ENCODE data around the gene NEK9.
"Not testable (repeated sequence)": the region's sequence is repeated elsewhere in the genome, so short reads cannot be mapped to it uniquely, and the experiment has no call there.

The NEK9 gene

GRCh38 chr14:75107186-75107585 lies 19.7 kb downstream of the NEK9 start:
- no peak for DNase-seq (ENCODE audit: low spot score)

DNA sequence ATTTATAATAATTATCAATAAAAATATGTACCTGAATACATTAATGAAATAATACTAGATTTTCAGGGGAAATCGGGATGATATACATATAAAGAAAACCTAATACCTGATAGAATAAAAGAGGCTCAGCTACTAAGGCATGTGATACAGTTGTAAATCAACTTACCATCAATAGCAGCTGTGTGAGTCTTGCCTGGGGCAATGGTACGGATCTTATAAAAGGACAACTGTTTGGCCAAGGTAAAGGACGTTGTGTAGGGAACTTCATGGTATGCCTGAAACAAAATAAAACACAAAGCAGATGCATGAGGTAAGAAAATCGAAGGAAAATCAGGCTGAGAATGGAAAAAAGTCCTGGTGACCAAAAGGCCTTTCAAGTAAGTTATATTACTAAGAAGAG lies 25.4 kb downstream of the NEK9 start:
- no peak for DNase-seq (ENCODE audit: low spot score)

- DNase-seq (ENCODE audit: low spot score): no peak
Observed at GRCh38 chr14:75098682-75099081, 28.2 kb downstream of the NEK9 start.

GRCh38 chr14:75098212-75098611 lies 28.6 kb downstream of the NEK9 start:
- no peak for DNase-seq (ENCODE audit: low spot score)

DNA sequence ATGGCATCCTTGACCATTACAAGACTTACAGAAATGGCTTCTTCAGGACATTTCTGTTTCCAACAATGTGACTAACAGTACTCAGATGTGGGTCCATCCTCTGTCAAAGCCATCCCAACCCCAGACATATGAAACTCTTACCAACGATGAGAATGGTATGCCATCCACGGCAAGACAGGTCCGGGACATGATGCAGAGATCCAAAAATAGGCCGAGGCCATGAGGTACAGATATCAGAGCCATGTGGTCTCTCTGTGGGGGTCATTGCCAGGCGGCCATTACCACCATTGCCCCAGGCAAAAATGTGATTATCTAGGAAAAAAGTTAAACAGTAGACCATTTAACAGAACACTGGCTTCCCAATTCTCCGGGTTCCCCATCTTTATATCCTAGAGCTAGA lies 29.9 kb downstream of the NEK9 start:
- no peak for DNase-seq (ENCODE audit: low spot score)

- DNase-seq (ENCODE audit: low spot score): no peak
Observed at GRCh38 chr14:75095690-75096089, 31.2 kb downstream of the NEK9 start.

DNA sequence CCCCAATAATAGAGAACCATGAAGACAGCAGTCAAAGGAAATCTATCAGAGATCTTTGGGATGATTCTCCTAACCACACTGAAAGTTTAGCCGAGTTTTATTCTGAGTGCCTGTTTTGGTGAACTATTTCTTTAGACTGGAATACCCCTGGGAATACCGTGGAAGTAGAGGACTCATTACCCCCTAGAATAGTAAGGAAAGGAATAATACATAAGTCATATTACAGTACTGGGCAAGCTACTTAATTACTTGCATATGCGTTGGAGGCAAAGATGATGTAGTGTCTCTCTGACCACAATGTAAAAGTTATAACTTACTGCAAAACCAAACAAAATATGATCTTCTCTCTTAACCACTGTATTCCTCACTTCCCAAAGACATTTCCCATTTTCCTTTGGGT lies 32.0 kb downstream of the NEK9 start:
- DNase-seq (ENCODE audit: low spot score): no peak

DNA sequence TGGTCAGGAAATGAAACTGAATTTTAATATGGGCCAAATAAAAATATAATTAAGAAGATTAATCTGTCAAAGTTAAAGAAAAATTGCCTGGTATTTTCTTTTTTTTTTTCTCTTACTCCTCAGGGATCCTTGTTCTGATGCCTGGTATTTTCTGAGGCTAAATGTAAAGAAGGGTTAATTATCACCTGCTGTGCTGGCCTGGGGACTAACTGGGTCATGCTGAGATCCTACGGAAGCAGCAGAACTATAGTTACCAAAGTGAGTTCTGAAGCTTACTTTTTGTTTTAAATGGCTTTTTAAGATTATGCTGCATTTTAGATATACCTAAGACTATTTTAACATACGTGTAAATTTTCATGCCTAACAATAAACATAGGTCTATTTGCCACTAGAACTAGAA lies 34.1 kb downstream of the NEK9 start:
- DNase-seq (ENCODE audit: low spot score): no peak

- DNase-seq (ENCODE audit: low spot score): no peak
Observed at GRCh38 chr14:75091251-75091650, 35.6 kb downstream of the NEK9 start.

- no peak for DNase-seq (ENCODE audit: low spot score)
Observed at GRCh38 chr14:75090353-75090752, 36.5 kb downstream of the NEK9 start.

GRCh38 chr14:75088566-75089373 lies 38.1 kb downstream of the NEK9 start:
- DNase-seq (ENCODE audit: low spot score): peak; percentile 65

DNA sequence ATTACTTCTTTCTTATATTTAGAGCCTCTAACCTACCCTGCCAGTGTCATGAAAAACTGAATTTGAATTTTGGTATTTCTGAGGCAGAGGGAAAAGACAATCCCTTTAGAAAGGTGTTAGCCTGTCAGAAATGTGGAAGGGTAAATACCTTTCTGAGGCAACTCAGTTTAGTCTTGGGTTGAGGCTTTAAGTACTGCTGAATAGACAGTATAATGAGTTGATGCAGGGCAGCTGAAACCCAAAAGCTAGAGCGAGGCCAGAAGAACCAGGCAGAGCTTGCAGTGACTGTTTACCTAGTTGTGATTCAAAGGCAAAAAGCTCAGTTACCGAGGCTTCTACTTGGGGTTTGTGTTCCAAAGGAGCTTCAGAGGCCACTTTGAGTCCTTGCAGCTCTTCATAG lies 38.7 kb downstream of the NEK9 start:
- no peak for DNase-seq (ENCODE audit: low spot score)

DNA sequence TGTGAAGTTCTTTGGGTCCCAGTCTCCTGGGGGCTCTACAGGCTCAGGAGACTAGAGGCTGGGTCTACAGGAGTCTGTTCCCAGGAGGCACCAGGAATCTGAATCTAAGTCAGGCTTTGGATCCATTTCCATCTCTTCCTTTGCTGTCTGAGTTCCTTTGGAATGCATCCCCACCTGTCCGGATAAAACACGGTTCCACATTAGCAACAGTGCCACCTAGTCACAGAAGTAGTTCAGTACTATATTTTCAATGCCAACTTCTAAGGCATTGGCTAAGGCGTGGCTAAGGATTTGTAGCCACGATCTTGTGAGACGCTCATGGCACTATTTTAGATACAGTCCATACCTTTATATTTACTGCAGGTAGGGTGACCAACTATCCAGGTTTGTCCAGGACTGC lies 42.3 kb downstream of the NEK9 start:
- no peak for DNase-seq (ENCODE audit: low spot score)

DNA sequence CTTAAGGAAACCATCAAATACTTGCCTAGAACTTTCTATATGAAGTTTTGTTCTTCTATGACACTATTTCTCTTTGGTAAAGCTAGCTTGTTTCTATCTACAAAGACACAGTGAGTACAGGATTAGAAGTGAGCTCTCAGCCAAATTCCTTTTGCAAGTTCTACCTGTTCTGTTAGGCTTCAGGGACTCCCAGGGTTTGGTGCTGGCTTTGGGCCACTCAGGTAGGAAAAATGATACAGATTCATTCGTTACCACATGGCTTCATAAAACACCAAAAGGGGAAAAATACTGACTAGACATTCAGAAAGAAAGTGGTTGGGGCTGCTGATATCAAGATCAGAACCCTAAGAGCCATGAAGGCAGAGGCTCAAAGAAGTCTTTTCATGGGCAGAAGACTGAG lies 43.6 kb downstream of the NEK9 start:
- DNase-seq (ENCODE audit: low spot score): no peak

- DNase-seq (ENCODE audit: low spot score): no peak
Observed at GRCh38 chr14:75081660-75082229, 45.1 kb downstream of the NEK9 start.

- no peak for DNase-seq (ENCODE audit: low spot score)
Observed at GRCh38 chr14:75079521-75079920, 47.3 kb downstream of the NEK9 start.

GRCh38 chr14:75077794-75078193 lies 49.1 kb downstream of the NEK9 start:
- no peak for DNase-seq (ENCODE audit: low spot score)

DNA sequence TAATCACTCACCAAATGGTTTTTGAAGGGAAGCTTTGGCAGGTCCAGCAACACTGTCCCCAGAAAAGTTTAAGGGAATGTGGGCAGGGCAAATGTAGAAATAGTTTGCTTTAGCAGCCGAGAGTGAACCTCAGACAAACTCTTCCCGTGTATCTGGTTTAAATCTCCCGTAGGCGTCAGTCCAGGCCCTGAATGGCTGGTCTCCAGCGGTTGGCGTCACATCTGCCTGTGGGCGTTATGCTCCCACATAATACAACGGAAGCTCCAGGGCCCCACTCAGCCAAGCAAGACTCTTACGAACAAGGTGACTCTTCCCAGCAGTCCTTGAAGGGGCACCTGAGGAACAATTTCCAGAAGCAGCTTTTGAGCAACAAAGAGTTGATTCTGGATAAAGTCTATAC lies 56.5 kb downstream of the NEK9 start:
- no peak for DNase-seq (ENCODE audit: low spot score)

GRCh38 chr14:75069811-75070145 lies 57.1 kb downstream of the NEK9 start:
- no peak for DNase-seq (ENCODE audit: low spot score)

DNA sequence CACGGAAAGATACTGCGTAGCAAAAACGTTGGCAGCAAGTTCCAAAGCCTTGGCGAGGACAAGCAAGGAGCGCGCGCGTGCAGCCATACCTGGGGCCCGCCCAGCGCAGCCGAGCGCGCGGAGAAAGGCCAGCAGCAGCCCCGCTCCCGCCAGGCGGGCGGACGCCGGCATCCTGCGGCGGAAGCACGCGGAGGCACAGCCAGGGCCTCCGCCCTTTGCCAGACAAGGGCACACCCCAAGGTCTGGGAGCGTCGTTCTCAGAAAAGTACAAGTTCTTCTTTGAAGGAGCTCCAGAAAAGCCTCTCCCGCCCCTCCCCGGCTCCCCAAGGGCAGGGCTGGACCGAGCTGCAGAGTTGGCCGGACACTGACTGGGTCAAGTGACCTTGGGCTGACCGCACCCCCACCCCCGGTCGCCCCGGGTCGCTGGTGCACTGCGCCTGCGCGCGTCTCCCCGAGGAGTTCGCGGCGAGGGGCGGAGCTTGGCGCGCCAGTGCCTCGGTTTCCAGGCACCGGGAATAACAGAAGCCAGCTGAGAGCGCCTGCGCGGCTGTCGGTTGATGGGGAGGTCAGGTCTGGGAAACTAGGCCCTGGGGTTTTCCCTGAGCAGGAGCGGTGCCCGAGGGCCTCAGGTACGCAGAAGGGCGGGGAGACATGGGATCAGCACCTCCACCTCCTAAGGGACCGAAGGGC lies 57.6 kb downstream of the NEK9 start, which contains the start of gene ZC2HC1C:
Gene ZC2HC1C (plus strand): TSS at position 521 of the 690 bp plus-strand sequence. CDS start 933 bp downstream, outside the sequence.
- peak; percentile 62 for DNase-seq (ENCODE audit: low spot score)

GRCh38 chr14:75068294-75069120 lies 58.3 kb downstream of the NEK9 start:
- DNase-seq (ENCODE audit: low spot score): no peak

- DNase-seq (ENCODE audit: low spot score): not testable (repeated sequence)
Observed at GRCh38 chr14:75067765-75068164, 59.1 kb downstream of the NEK9 start.
